ENCODE data around the gene TRIM17.

GRCh38 chr1:228370439-228370940, 46.2 kb downstream of the TRIM17 start:
- TF ChIP-seq POLR2A (IDR thresholded peaks at IDR 0.05; ENCODE audit: low read length) (no peak), GATA1 (IDR thresholded peaks at IDR 0.05; ENCODE audit: low read depth, low read length) (no peak)
